Stomach smooth muscle (tissue), 2 donors: ENCODE data around the gene ANKRD12.
A peak's percentile ranks its signal among the peaks of the same experiment; 100 is the strongest.

ENCODE experiments used
- H3K27ac ChIP-seq: one replicate; pipeline ENCODE4 v1.7.0; 2013; ENCODE audit warnings: mild to moderate bottlenecking, low read length, inconsistent platforms
- H3K27me3 ChIP-seq, 2 donors: one replicate each; pipeline ENCODE4 v1.7.0; 2013; ENCODE audit warnings: low read length in 2 of 2; ENCODE audit not compliant: insufficient read depth in 2 of 2, control insufficient read depth in 1 of 2
- H3K36me3 ChIP-seq, 2 donors: one replicate each; pipeline ENCODE4 v1.7.0; 2013; ENCODE audit warnings: low read length in 2 of 2; ENCODE audit not compliant: control insufficient read depth in 2 of 2, insufficient read depth in 2 of 2
- H3K4me1 ChIP-seq: one replicate; pipeline ENCODE4 v1.7.0; 2013; ENCODE audit warnings: low read length; ENCODE audit not compliant: control insufficient read depth, insufficient read depth
- H3K4me3 ChIP-seq, 2 donors: one replicate each; pipeline ENCODE4 v1.7.0; 2013; ENCODE audit warnings: low read length in 2 of 2
- H3K9ac ChIP-seq, 2 donors: one replicate each; pipeline ENCODE4 v1.7.0; 2013; ENCODE audit warnings: low read length in 2 of 2, mild to moderate bottlenecking in 1 of 2
- H3K9me3 ChIP-seq, 2 donors: one replicate each; pipeline ENCODE4 v1.7.0; 2013; ENCODE audit warnings: low read length in 2 of 2; ENCODE audit not compliant: control insufficient read depth in 2 of 2
- donor health status: healthy.
- donor health status: Pancreatic carcinoma.

The ANKRD12 gene

GRCh38 chr18:9106800-9107584, 29.6 kb upstream of the ANKRD12 start:
- Histone ChIP-seq H3K4me3 (peak overlapping the region in 1 of 2 donors; percentile 10), H3K9ac (no peak overlapping the region), H3K4me1 (peaks cover 40% of the 10 kb centered on the region), H3K9me3 (no peaks in the 10 kb centered on the region), H3K36me3 (no peaks in the 10 kb centered on the region), H3K27me3 (no peaks in the 10 kb centered on the region), H3K27ac (peak overlapping the region; percentile 32)

- Histone ChIP-seq H3K27ac (no peak overlapping the region), H3K9ac (peak overlapping the region in 1 of 2 donors; percentile 35), H3K27me3 (no peaks in the 10 kb centered on the region), H3K4me3 (peak overlapping the region in 1 of 2 donors; percentile 12), H3K4me1 (peaks cover 47% of the 10 kb centered on the region), H3K36me3 (no peaks in the 10 kb centered on the region), H3K9me3 (no peaks in the 10 kb centered on the region)
Observed at GRCh38 chr18:9108911-9109310, 27.7 kb upstream of the ANKRD12 start.

GRCh38 chr18:9109523-9109922, 27.1 kb upstream of the ANKRD12 start:
- Histone ChIP-seq H3K9me3 (no peaks in the 10 kb centered on the region), H3K27me3 (no peaks in the 10 kb centered on the region), H3K27ac (no peak overlapping the region), H3K36me3 (no peaks in the 10 kb centered on the region), H3K4me1 (peaks cover 43% of the 10 kb centered on the region), H3K4me3 (no peak overlapping the region), H3K9ac (peak overlapping the region in 1 of 2 donors; percentile 35)

- H3K27me3 ChIP-seq = no peaks in the 10 kb centered on the region
- H3K4me3 ChIP-seq = peak overlapping the region in 1 of 2 donors; percentile 10
- no peaks in the 10 kb centered on the region for H3K36me3 ChIP-seq
- H3K9ac ChIP-seq = no peak overlapping the region
- peaks cover 32% of the 10 kb centered on the region for H3K4me1 ChIP-seq
- no peaks in the 10 kb centered on the region for H3K9me3 ChIP-seq
- peak overlapping the region; percentile 25 for H3K27ac ChIP-seq
Observed at GRCh38 chr18:9113468-9114149, 23.0 kb upstream of the ANKRD12 start.

- H3K9me3 ChIP-seq = no peaks in the 10 kb centered on the region
- no peaks in the 10 kb centered on the region for H3K27me3 ChIP-seq
- no peak overlapping the region for H3K27ac ChIP-seq
- no peak overlapping the region for H3K4me3 ChIP-seq
- H3K4me1 ChIP-seq = peaks cover 28% of the 10 kb centered on the region
- no peaks in the 10 kb centered on the region for H3K36me3 ChIP-seq
- no peak overlapping the region for H3K9ac ChIP-seq
Observed at GRCh38 chr18:9115984-9116383, 20.6 kb upstream of the ANKRD12 start.

GRCh38 chr18:9117980-9118841, 18.4 kb upstream of the ANKRD12 start:
- Histone ChIP-seq H3K9me3 (no peaks in the 10 kb centered on the region), H3K36me3 (peaks cover 0 to 8% of the 10 kb centered on the region in 2 donors), H3K27ac (no peak overlapping the region), H3K9ac (peak overlapping the region in 1 of 2 donors; percentile 1), H3K4me1 (peaks cover 24% of the 10 kb centered on the region), H3K4me3 (no peak overlapping the region), H3K27me3 (no peaks in the 10 kb centered on the region)

GRCh38 chr18:9120796-9121195, 15.8 kb upstream of the ANKRD12 start:
- Histone ChIP-seq H3K27ac (no peak overlapping the region), H3K9me3 (no peaks in the 10 kb centered on the region), H3K27me3 (no peaks in the 10 kb centered on the region), H3K36me3 (peaks cover 7 to 17% of the 10 kb centered on the region in 2 donors), H3K9ac (no peak overlapping the region), H3K4me3 (no peak overlapping the region), H3K4me1 (peaks cover 13% of the 10 kb centered on the region)

- Histone ChIP-seq H3K9ac (no peak overlapping the region), H3K4me1 (peaks cover 4% of the 10 kb centered on the region), H3K9me3 (no peaks in the 10 kb centered on the region), H3K27ac (no peak overlapping the region), H3K36me3 (peaks cover 16 to 28% of the 10 kb centered on the region in 2 donors), H3K4me3 (no peak overlapping the region), H3K27me3 (no peaks in the 10 kb centered on the region)
Observed at GRCh38 chr18:9123520-9123919, 13.1 kb upstream of the ANKRD12 start.

GRCh38 chr18:9124824-9125223, 11.8 kb upstream of the ANKRD12 start:
- Histone ChIP-seq H3K9me3 (no peaks in the 10 kb centered on the region), H3K36me3 (peaks cover 16 to 28% of the 10 kb centered on the region in 2 donors), H3K4me1 (peaks cover 3% of the 10 kb centered on the region), H3K27ac (no peak overlapping the region), H3K9ac (no peak overlapping the region), H3K27me3 (no peaks in the 10 kb centered on the region), H3K4me3 (no peak overlapping the region)

- no peak overlapping the region for H3K4me3 ChIP-seq
- no peak overlapping the region for H3K9ac ChIP-seq
- peaks cover 3% of the 10 kb centered on the region for H3K4me1 ChIP-seq
- H3K9me3 ChIP-seq = no peaks in the 10 kb centered on the region
- H3K27ac ChIP-seq = no peak overlapping the region
- H3K27me3 ChIP-seq = no peaks in the 10 kb centered on the region
- H3K36me3 ChIP-seq = peaks cover 22 to 28% of the 10 kb centered on the region in 2 donors
Observed at GRCh38 chr18:9126337-9126736, 10.2 kb upstream of the ANKRD12 start.
